Progenitor cell of endocrine pancreas (in vitro differentiated cells): Measurements from ENCODE around the gene PLB1. TPM values are rescaled to one million over a fixed set of nuclear protein-coding genes. Genes with fewer than 3 reads are reported as not detected.

Experiments used
- DNase-seq: peaks from one replicate; pipeline ENCODE4 v3.0.0; 2021; ENCODE audit warnings: low spot score; ENCODE audit not compliant: unreplicated experiment
- H3K27ac Mint-ChIP-seq: 2 replicates; pipeline ENCODE4 v1.8.0; 2021; ENCODE audit warnings: mild to moderate bottlenecking, moderate library complexity, mixed read lengths
- H3K27me3 Mint-ChIP-seq: 2 replicates; pipeline ENCODE4 v1.8.0; 2021; ENCODE audit warnings: mixed read lengths
- H3K36me3 Mint-ChIP-seq: 2 replicates; pipeline ENCODE4 v1.8.0; 2022; ENCODE audit warnings: mixed read lengths; ENCODE audit not compliant: insufficient read depth
- H3K4me1 Mint-ChIP-seq: 2 replicates; pipeline ENCODE4 v1.8.0; 2021; ENCODE audit warnings: low read depth, mixed read lengths
- H3K4me3 Mint-ChIP-seq: 2 replicates; pipeline ENCODE4 v1.8.0; 2021; ENCODE audit warnings: low read depth, mild to moderate bottlenecking, moderate library complexity, mixed read lengths
- H3K9me3 Mint-ChIP-seq: 2 replicates; pipeline ENCODE4 v1.8.0; 2021; ENCODE audit warnings: low read depth, mixed read lengths
- total RNA-seq: library from RNA; stranded (reverse); gene quantifications from 2 replicates; pipeline ENCODE4 v1.2.1, GENCODE V29; 2021
- TF ChIP-seq, protein P1 (sequence below): fragments of 200-600 bp; sonication (generic); IDR thresholded peaks from one replicate; pipeline ENCODE4 v1.5.0; 2021; ENCODE audit warnings: antibody characterized with exemption, mild to moderate bottlenecking; ENCODE audit not compliant: unreplicated experiment

PLB1 gene
- total RNA-seq, 1 donor from 2014 or later: 0.65 TPM

DNA sequence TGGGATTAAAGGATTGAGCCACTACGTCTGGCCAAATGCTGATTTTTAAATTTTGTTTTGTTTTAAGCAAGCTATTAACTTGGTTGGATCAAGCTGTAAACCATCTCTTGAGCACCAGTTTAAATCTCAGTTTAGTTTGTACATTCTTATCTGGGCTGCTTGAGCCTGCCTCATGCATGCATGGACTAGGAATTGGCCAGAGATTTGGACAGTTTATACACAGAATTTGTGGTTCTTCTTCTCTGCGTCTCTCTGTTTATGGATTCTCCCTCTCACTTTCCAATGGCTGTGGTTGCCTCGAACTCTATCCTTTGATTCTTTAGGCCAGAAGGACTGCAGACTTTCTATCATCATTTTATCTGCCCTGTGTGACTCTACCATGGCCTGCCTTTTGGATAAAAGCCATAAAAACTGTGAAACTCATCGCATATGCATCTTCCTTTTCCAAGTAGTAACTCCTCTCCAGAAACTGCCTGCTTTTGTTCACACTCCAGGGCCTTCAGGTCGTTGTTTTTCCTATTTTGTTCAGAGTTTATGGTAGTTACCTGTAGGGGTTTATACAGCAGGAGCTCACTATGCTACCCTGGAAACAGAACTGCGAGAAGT, 32.5 kb upstream of the PLB1 start:
- Mint-ChIP-seq H3K4me1 (peaks cover 2% of the 10 kb centered on the region), H3K36me3 (peaks cover 2% of the 10 kb centered on the region), H3K9me3 (peaks cover 12% of the 10 kb centered on the region), H3K27ac (no peak overlapping the region), H3K27me3 (no peaks in the 10 kb centered on the region), H3K4me3 (no peak overlapping the region)
- TF ChIP-seq, protein P1, sequence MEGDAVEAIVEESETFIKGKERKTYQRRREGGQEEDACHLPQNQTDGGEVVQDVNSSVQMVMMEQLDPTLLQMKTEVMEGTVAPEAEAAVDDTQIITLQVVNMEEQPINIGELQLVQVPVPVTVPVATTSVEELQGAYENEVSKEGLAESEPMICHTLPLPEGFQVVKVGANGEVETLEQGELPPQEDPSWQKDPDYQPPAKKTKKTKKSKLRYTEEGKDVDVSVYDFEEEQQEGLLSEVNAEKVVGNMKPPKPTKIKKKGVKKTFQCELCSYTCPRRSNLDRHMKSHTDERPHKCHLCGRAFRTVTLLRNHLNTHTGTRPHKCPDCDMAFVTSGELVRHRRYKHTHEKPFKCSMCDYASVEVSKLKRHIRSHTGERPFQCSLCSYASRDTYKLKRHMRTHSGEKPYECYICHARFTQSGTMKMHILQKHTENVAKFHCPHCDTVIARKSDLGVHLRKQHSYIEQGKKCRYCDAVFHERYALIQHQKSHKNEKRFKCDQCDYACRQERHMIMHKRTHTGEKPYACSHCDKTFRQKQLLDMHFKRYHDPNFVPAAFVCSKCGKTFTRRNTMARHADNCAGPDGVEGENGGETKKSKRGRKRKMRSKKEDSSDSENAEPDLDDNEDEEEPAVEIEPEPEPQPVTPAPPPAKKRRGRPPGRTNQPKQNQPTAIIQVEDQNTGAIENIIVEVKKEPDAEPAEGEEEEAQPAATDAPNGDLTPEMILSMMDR: no peak
- DNase-seq: no peak

DNA sequence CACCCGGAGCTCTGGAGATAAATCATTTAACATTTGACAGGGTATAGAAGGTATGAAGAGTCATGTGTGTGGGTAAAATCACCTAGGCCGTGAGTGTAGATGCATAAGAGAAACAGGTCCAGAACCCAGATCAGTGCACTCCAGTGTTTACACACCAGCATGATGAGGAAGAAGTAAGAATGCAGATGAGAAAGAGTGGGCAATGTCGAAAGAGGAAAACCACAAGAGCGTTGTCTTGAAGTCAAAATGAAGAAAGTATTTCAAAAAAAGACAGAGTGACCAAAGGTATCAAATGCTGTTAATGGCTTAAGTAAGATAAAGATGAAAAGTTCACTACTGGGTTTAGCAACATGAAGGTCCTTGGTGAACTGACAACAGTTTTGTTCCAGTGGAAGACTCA, 32.0 kb upstream of the PLB1 start:
- Mint-ChIP-seq H3K9me3 (peaks cover 12% of the 10 kb centered on the region), H3K4me1 (peaks cover 2% of the 10 kb centered on the region), H3K4me3 (no peak overlapping the region), H3K27me3 (no peaks in the 10 kb centered on the region), H3K27ac (no peak overlapping the region), H3K36me3 (peaks cover 2% of the 10 kb centered on the region)
- no peak for DNase-seq
- TF ChIP-seq, protein P1: no peak

DNA sequence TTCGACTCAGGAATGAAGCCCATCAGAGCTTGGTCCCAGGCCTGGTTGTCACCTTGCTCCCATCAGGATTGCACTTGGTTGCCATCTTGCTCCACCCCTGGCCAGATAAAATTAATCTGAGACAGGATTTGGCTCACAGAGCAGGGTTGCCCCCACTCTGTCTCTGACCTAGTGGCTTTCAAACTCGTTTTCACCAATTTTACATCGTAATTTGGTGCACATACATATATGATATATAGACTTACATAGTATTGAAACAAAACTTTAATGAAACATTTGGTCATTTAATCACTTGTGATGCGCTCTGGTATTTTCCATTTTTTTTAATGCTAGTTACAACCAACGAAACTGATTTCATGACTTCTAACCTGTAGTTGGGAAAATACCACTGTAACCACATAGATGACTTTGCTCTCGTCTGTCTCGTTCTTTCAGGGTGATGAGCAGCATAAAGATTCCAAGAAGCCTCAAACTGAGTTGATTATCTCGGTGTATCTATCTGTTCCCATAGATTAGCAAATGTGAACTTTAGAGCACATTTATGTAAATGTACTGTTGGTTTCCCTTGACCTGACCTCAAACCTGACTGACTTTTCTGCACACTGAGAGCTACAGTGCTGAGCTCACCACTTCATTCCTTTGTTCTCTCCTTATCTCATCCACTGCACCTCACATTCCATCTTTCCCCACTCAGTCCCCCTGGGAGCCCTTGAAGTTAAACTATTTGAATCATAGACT, 30.5 kb upstream of the PLB1 start:
- no peak overlapping the region for H3K4me3 Mint-ChIP-seq
- TF ChIP-seq, protein P1: no peak
- no peak overlapping the region for H3K27ac Mint-ChIP-seq

DNA sequence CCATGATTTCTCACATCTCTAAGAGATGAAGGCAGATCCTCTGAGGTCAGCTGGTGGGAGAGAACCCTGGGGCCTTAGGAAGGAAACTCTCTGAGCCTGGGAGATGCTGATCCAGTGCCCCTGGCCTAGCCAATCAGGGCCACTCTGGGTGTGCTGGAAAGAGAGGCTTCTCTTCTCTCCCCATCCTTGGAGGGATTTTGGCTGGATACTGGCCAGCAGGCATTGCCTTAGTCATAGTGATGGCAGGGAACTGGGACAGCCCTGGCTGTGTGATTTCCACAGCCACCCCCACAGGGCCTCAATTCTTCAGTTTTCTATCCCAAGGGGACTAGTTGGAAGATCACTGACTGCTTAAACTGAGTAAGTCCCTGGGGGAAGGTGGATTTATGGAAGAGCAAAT, 26.6 kb upstream of the PLB1 start:
- TF ChIP-seq, protein P1: no peak
- DNase-seq: no peak
- Mint-ChIP-seq H3K27me3 (peaks cover 6% of the 10 kb centered on the region), H3K4me3 (no peak overlapping the region), H3K36me3 (no peaks in the 10 kb centered on the region), H3K27ac (no peak overlapping the region), H3K4me1 (peaks cover 2% of the 10 kb centered on the region), H3K9me3 (peaks cover 3% of the 10 kb centered on the region)

More for the DNA sequence above, 30.5 kb upstream of the PLB1 start:
- Mint-ChIP-seq H3K9me3 (peaks cover 12% of the 10 kb centered on the region), H3K27me3 (no peaks in the 10 kb centered on the region), H3K4me1 (peaks cover 2% of the 10 kb centered on the region), H3K36me3 (peaks cover 2% of the 10 kb centered on the region)
- DNase-seq: no peak

DNA sequence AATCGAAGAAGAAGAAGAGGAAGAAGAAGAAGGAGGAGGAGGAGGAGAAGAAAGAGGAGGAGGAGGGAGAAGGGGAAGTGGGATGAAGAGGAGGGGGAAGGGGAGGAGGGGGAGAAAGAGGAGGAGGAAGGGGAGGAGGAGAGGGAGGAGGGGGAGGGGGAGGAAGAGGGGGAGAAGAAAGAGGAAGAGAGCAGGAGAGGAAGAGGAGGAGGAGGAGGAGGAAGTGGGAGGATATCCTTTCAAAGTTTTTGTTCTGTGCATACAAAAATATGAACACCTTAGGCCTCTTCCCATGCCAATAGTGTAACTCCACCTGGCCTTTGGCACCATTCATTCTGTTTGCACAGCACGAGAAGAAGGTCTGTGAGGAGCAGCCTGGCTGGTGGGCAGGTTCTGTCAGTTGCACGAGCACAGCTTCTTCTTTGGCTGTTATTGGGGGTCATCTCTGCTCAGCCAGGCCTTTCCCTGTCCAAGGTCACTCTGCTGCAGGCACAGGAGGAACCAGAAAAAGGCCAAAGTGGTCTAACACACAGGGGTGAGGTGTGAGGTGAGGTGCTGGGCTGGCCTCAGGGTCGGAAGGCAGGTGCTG, 25.8 kb upstream of the PLB1 start:
- DNase-seq: no peak
- Mint-ChIP-seq H3K4me3 (no peak overlapping the region), H3K9me3 (peaks cover 3% of the 10 kb centered on the region), H3K27ac (no peak overlapping the region), H3K4me1 (peaks cover 2% of the 10 kb centered on the region), H3K36me3 (no peaks in the 10 kb centered on the region), H3K27me3 (peaks cover 6% of the 10 kb centered on the region)
- TF ChIP-seq, protein P1: no peak
